Mesenteric fat pad (tissue), 1 donor: ENCODE data around the gene IL17RA. TPM values are rescaled to one million over a fixed set of nuclear protein-coding genes. Genes with fewer than 3 reads are reported as not detected.
A peak's percentile ranks its signal among the peaks of the same experiment; 100 is the strongest.
"Not testable (repeated sequence)": the region's sequence is repeated elsewhere in the genome, so short reads cannot be mapped to it uniquely, and the experiment has no call there.

ENCODE experiments used
- DNase-seq: peaks from one replicate; pipeline ENCODE4 v3.0.0-alpha.2; 2020; ENCODE audit warnings: low spot score
- long read RNA-seq: library from polyadenylated mRNA; unstranded; transcript quantifications from one replicate; pipeline ENCODE4 v2.0.0, GENCODE V29; 2020
- total RNA-seq: library from RNA; stranded (reverse); fragmentation: NEBNext Ultra II Directional; extraction: Animal tissue kit (Norgen Biotek cat#: 25700); gene quantifications from one replicate; pipeline ENCODE4 v1.2.1, GENCODE V29; 2021
- donor health status: DM: yes; HTN: yes; CAD: no.

The IL17RA gene, protein sequence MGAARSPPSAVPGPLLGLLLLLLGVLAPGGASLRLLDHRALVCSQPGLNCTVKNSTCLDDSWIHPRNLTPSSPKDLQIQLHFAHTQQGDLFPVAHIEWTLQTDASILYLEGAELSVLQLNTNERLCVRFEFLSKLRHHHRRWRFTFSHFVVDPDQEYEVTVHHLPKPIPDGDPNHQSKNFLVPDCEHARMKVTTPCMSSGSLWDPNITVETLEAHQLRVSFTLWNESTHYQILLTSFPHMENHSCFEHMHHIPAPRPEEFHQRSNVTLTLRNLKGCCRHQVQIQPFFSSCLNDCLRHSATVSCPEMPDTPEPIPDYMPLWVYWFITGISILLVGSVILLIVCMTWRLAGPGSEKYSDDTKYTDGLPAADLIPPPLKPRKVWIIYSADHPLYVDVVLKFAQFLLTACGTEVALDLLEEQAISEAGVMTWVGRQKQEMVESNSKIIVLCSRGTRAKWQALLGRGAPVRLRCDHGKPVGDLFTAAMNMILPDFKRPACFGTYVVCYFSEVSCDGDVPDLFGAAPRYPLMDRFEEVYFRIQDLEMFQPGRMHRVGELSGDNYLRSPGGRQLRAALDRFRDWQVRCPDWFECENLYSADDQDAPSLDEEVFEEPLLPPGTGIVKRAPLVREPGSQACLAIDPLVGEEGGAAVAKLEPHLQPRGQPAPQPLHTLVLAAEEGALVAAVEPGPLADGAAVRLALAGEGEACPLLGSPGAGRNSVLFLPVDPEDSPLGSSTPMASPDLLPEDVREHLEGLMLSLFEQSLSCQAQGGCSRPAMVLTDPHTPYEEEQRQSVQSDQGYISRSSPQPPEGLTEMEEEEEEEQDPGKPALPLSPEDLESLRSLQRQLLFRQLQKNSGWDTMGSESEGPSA
- total RNA-seq: 38.2 TPM
- long read RNA-seq, partial matches to known transcripts: 41 of 63 reads
- long read RNA-seq, other reads (novel, unspliced or antisense): 22 of 63 reads

DNA sequence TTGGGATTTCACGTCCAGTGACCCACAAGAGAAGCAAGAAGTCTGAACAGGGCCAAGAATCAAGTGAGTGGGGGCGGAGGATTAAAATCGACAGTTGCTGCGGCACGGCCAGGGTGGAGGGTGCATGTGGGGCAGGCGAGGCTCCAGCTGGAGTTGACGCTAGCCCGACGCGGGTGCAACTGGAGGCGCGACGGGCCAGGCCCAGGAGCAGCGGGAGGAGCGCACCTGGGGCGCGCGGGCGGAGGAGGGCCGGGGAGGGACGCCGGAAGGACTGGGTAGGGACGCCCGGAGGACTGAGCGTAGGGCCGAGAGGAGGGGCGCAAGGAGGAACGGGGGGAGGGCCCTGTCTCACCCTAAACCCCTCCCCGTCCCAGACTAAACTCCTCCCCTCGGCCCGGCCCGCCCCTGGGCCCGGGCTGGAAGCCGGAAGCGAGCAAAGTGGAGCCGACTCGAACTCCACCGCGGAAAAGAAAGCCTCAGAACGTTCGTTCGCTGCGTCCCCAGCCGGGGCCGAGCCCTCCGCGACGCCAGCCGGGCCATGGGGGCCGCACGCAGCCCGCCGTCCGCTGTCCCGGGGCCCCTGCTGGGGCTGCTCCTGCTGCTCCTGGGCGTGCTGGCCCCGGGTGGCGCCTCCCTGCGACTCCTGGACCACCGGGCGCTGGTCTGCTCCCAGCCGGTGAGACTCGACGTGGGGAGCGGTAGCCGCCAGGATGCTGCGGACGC lies at the start of gene IL17RA:
TSS of gene IL17RA (plus strand) at position 447 of the 723 bp plus-strand sequence. CDS start at position 539, 92 bp downstream.
- peak; percentile 96 for DNase-seq

DNA sequence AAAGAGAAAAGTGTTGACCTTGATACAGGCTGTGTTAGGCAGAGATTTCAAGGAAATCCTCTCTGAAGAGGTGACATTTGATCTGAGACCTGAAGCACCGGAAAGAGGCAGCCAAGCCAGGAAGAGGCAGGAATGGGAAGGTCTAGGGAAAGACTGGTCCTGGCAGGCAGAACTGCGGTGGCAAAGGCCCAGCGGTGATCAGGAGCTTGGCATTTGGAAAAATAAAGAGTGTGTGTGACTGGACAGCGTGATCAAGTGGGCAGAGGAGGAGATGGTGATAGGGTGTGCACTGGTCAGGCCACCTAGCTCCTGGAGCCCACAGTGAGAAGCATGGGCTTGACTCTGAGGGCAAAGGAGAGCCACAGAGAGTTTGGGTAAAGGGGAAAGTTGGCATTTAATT lies 49.6 kb upstream of the IL17RA start:
- no peak for DNase-seq

DNA sequence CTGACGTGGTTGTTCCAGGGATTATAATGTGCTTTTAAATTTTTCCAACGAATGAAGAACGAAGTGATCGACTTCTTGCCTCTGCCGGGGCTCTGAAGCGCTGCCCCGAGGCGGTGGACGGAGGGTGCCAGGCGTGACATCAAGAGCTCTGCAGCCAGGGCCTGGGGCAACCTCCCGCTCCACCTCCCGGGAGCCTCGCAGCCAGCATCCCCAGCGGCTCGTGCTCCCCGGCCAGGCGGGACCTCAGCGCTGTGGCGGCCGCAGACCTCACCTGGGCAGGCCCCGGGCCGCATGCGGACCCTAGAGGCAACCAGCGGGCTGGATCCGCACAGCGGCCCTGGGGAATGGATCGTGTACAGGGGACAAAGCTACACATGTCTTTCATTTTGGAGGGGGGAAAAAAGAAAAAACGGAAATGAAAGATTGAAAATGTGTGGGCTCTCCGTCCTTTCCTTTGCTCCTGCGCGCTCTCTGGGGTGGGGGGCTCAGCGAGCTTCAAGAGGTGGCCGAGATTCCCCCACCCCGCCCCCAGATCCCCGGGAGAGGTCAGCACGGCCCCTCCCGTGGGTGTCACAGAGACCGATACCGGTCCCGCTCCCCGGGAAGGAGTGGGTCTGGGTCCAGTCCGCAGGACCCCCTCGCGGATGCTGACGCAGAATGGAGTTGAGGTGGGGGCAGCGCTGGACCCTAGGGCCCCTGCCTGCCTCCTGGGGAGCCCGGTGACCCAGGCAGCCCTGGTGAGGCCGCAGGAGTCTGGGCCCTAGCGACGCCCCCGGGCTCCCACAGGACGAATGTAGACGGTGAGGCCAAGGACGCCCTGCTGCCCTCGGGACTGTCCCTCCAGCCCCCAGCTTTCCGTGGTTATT lies 48.6 kb upstream of the IL17RA start:
- DNase-seq: not testable (repeated sequence)

DNA sequence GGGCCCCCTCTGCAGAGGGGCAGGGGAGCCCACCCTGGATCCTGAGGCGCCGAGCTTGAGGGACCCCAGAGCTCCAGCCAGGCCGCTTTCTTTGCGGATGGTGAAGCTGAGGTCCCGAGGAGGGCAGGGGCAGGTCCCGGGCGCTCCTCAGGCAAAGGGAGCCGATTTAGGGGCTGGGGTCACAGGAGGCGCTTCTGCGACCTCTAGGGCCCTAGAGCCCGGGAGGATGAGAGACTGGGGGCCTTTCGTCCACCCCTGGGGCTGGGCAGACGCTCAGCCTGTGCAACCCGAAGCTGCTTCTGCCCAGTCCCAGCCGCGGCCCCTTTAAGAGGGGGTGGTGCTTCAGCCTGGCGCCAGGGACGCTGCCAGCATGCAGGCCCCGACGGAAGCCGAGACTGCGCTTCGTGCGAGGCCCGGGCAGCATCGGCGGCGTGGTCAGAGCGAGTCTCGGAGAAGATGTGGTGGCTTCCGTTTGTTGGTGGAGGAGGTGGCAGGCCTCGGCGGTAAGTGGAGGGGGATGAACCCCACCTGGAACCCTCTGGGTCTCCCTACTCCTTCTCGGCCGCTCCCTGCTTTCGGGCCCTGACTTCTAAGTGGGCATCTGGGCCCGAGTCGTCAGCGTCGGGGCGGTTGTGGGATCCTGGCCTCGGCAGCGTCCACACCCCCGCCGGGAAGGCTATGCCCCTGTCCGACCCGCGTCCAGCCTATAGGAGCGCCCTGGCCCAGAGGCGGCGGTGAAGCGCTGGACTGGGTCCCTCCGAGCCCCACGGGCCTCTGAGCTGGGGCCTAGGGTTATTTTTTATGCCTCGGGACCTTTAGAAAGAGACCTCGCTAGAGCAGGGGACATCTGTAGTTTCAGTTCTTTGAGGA lies 47.7 kb upstream of the IL17RA start:
- not testable (repeated sequence) for DNase-seq

DNA sequence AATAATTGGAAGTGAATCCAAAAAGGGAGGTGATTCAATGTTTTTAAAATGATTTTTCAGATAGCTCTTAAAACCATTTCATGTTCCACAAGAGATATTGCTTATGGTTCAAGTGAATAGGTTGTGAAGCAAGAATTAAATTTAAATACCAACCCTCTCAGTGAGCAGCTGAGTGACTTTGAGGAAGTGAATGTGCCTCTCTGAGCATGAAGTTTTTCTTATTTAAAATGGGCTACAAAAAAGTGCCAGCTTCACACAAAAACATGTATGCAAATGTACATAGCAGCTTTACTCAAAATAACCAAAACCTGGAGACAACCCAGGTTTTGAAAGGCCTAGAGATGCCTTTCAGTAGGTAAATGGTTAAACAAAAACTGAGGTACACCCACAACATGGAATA lies 41.3 kb upstream of the IL17RA start:
- no peak for DNase-seq

DNA sequence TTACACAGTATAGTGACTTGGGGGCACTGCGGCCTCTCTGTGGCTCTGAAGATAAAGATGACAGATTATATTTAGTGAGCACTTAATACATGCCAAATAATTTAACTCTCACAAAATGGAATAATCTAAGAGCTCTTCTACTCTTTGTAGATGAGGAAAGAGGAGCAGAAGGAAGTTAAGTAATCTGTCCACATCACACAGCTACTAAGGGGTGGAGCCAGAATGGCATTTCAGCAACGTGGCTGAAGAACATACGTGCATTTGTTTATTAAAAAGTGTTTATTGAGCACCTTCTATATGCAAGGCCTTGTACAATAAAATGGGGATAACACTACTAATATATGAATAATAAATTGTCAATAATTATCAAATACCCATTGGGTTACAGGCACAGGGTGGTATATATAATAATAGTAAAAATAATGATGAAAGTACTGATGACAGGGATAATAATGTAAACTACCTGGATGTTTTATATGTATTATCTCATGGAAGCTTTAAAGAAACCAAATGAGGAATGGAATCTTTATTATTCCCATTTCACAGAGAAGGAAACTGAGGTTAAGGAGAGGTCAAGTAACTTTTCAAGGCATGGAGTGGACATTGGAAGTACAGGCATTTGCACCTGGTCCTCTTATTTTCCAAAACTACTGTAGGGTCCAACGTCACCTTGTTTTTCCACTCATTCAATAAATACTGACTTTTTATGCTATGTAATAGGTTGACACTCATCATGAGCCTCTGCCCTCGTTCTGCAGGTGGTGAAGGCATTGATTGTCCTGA lies 38.0 kb upstream of the IL17RA start:
- DNase-seq: no peak

DNA sequence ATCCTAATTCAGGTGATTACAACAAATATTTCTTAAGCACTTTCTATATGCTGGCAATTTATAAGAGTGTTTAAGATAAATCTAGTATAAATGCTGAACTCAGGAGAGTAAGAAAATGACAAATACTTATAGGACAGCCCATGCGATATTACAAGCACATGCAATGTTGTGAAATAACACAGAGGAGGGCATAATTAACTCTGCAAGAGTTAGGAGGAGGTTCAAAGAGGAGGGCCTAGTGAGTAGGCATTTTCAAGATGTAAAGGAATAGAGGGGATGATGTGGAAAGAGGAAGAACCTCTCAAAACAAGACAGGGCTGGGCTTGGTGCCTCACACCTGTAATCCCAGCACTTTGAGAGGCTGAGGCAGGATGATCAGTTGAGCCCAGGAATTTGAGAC lies 37.1 kb upstream of the IL17RA start:
- no peak for DNase-seq

DNA sequence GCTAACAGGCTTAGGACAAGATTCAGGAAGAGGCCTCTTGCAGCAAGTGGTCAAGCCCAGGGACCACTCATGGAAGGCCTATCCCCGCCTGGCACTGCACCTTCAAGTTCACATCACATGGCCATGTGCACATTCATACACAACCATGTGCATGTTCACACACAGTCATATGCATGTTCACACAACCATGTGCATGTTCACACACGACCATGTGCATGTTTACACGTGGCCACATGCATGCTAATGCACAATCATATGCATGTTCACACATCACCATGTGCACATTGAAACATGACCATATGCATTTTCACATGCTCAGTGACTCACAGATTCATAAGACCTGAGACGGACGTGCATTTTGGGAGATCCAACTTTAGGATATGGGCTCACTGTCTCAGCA lies 28.7 kb upstream of the IL17RA start:
- peak; percentile 30 for DNase-seq

DNA sequence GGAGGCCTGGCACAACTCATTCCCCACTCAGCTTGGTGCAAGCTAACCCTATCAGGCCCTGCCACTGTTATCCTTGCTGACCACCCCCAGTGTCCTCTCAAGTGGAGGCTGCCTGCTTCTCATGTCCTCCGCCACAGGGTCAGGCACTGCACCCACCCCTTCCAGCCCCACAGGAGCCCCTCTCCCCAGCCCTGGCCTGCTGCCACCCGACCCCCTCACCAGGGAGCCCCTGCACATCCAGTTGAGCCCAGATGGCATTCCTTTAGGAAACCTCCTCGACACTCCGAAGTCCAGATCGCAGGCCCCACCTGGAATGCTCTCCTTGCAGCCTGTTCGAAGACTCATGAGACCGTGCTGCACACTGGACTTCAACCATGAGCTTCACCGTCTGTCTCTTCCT lies 28.0 kb upstream of the IL17RA start:
- no peak for DNase-seq

DNA sequence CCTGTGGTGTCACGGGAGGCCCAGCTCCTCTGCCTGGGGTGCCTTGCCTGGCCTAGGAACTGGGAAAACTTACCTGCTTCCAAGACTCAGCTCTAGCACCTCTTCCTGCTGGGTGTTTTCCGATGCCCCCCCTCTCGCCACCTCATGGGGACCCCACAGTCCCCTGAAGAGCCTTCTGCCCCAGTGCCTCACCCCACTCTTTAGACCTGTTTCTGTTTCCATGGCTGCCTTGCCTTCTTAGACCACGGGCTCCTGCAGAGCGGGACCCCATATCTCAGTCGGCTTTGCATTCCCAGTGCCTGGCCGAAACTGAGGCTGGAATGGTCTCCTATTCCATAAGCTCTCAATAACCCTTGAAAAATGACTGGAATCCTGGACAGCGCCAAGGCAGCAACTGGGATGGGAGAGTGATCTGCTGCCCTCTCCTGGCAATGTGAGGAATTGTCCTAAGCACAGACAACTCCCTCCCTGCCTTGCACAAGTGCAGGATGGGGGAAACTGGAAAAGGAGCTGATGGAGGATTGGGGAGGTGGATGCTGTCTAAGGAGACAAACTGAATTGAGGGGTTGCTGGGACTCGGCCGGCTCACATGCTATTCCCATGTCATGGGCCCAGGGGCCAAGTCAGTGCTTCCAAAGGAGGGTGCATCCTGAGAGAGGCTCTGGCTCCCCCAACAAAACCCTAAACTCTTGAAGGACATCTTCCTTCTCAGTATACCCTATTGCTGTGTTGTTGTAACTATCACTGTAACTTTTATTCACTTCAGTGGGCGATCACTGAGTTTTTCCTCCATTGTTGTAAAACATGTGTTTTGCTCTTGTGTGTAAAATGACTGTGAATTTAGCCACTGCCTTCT lies 26.6 kb upstream of the IL17RA start:
- DNase-seq: no peak

DNA sequence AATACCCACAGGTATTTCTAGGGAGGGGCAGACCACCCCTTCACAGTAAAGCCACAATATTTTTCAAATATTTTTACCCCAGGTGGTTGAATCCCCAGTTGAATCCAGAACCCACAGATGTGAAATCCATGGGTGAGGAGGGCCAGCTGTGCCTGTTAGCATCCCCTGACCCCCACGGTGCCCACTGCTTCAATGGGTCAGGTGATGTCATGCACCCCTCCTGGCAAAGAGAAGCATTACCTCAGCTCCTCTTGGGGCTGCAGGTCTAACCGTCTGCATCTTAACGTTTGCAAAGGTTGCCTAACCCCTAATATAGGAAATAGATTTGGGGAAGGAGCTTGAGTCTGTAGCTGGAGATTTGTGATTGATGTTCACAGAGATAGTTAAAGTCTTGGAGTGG lies 24.7 kb upstream of the IL17RA start:
- no peak for DNase-seq

DNA sequence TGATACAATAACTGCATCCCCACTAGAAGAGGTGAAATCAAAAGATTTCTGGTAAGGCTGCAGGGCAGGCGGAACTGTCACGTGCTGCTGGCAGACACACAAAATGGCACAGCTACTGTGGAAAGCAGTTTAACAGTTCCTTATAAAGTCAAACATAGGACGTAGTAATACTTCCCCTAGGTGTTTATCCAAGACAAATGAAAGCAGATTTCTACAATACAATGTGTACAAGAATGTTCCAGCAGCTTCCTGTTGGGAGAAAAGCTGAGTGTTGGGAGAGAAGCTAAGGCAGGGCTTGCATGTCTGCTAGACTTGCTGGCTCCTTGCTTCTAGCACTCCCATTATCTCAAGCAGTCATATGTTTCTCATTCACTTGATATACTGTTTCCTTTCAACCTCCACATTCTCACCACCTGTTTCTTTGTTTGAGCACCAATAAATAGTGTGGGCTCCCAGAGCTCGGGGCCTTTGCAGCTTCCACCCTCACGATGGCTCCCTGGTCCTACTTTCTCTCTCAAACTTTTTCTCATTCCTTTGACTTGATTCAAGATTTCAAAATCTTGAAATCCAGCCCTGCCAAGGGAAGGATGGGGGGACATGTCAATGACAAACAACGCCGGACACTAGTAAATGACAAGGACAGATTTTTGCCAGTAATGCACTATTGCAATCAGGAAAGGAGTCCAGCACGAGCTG lies 21.2 kb upstream of the IL17RA start:
- DNase-seq: no peak

DNA sequence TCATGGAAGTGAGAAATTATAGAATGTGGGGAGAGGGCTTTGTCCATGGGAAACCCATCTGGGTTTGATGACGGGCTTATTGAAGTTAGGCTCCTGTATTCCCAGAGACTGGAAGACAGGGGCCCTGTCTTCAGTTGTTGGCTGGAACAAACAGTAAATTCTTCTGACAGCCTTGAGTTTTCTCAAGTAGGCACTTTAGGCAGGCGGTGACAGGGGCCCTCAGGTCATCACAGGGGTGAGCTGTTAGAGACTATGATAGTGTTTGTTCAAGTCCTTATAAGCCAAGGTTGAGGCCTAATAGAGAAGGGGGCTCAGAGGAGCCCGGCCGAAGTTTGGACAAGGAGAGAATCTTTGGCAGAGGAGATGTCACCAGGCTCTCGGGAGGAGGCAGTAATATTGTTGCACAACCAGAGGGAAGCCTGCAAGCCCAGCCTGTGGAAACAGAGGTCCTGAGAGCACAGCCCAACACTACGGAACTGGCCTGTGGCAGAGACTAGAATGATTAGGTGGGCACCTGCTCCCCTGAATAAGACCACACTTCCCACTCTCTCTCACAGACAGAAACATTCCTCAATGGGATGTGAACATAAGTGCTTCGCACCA lies 20.2 kb upstream of the IL17RA start:
- no peak for DNase-seq

DNA sequence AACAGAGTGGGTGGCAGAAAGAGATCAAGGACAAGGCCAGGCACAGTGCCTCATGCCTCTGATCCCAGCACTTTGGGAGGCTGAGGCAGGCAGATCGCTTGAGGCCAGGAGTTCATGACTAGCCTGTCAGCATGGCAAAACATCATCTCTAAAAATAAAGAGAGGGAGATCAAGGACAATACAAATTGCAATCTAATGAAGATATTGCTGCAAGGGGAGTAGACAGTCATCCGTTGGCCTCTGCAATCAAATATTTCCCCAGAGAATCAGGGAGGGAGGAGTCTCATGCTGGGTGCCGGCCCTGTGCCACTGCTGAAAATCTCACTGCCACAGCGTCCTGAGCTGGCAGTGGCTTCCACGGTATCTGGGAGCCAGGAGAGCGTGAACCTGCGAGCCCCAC lies 19.4 kb upstream of the IL17RA start:
- no peak for DNase-seq

DNA sequence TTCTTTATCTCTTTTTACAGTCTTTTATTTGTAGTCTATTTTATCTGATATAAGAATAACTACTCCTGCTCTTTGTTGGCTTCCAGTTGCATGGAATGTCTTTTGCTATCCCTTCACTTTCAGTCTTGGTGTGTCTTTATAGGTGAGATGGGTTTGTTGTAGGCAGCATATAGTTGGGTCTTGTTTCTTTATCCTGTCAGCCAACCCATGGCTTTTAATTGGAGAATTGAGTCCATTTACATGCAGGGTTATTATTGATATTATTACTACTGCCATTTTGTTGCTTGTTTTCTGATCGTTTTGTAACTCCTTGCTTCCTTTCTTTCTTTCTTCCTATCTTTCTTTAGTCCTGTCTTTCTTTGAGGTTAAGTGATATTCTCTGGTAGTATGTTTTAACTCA lies 11.9 kb upstream of the IL17RA start:
- no peak for DNase-seq

DNA sequence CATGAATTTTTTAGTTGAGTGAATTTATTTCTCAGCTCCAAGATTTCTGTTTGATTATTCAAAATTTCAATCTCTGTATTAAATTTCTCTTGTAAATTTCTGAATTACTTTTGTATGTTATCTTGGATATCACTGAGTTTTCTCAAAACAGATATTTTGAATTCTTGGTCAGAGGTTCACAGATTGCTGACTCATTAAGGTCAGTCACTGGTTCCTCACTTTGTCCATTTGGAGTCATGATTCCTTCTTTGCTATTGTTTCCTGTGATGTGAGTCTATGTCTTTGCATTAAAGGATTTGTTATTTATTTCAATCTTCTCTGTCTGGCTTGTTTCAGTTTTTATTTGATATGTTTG lies 10.2 kb upstream of the IL17RA start:
- DNase-seq: no peak

DNA sequence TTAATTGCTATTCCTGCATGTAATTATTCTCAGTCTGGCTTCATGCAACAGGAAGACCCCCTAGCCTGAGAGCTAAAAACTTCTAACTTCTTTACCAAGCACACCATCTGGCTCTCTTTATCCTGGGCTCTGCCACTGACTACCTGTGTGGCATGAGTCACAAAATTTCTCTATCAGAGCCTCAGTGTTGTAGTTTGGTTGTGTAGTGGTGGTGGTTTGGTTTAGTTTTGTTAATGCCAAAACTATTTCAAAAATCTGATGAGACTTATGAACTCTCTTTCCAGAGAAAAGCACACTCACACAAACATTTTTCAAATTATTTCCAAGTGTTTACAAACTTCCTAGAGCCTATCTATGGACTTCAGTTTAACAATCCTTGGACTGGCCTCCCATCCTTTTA lies 7.5 kb upstream of the IL17RA start:
- no peak for DNase-seq
